Tibial artery (tissue), 4 donors: Measurements from ENCODE around the gene STRA6.
"Not testable (repeated sequence)": the region's sequence is repeated elsewhere in the genome, so short reads cannot be mapped to it uniquely, and the experiment has no call there.

Experiments
- DNase-seq, 2 donors: peaks; one replicate each; pipeline ENCODE4 v3.0.0-alpha.2; 2019
- H3K27ac ChIP-seq, 2 donors: fragments of 200-600 bp; sonication (generic) in 1 of 2; 1 replicate in 1 of 2; 2 replicates in 1 of 2; pipeline ENCODE4 v1.5.1; 2018 to 2019; ENCODE audit warnings: mild to moderate bottlenecking in 1 of 2
- H3K27me3 ChIP-seq, 2 donors: fragments of 200-600 bp; sonication (generic) in 1 of 2; one replicate each; pipeline versions ENCODE4 v1.5.1 to v1.6.0; 2016 to 2019
- H3K36me3 ChIP-seq, 3 donors: fragments of 200-600 bp; sonication (generic) in 2 of 3; one replicate each; pipeline ENCODE4 v1.5.1; 2016 to 2019; ENCODE audit warnings: mild to moderate bottlenecking in 2 of 3
- H3K4me1 ChIP-seq, 4 donors: fragments of 200-600 bp; sonication (generic) in 2 of 4; 1 replicate in 3 of 4; 2 replicates in 1 of 4; pipeline ENCODE4 v1.5.1; 2016 to 2019
- H3K4me3 ChIP-seq, 2 donors: fragments of 200-600 bp; sonication (generic) in 1 of 2; 1 replicate in 1 of 2; 2 replicates in 1 of 2; pipeline ENCODE4 v1.5.1; 2018 to 2019; ENCODE audit warnings: mild to moderate bottlenecking in 2 of 2
- H3K9me3 ChIP-seq, 3 donors: fragments of 200-600 bp; sonication (generic) in 1 of 3; one replicate each; pipeline ENCODE4 v1.5.1; 2016 to 2019
- intact Hi-C: fragments of 100-400 bp; cut with DNase I; formaldehyde crosslinking; loops from one replicate; pipeline ENCODE4 v1.15.0; 2023; ENCODE audit warnings: low total_unique reads
- TF ChIP-seq, protein P1 (sequence below), 2 experiments: fragments of 200-600 bp in 1 of 2; fragments of 450-650 bp in 1 of 2; IDR thresholded peaks; one replicate each; pipeline ENCODE4 v1.5.1; 2017 to 2019; ENCODE audit warnings: antibody characterized with exemption in 2 of 2, mild to moderate bottlenecking in 1 of 2, moderate library complexity in 1 of 2

The STRA6 gene

GRCh38 chr15:74170071-74170844, 32.3 kb downstream of the STRA6 start:
- H3K4me1 ChIP-seq = peaks cover 3 to 49% (median 43%) of the 10 kb centered on the region in 4 donors
- DNase-seq = no peak
- intact Hi-C loops = no loop called here

GRCh38 chr15:74168711-74169126, 33.9 kb downstream of the STRA6 start:
- TF ChIP-seq, protein P1, sequence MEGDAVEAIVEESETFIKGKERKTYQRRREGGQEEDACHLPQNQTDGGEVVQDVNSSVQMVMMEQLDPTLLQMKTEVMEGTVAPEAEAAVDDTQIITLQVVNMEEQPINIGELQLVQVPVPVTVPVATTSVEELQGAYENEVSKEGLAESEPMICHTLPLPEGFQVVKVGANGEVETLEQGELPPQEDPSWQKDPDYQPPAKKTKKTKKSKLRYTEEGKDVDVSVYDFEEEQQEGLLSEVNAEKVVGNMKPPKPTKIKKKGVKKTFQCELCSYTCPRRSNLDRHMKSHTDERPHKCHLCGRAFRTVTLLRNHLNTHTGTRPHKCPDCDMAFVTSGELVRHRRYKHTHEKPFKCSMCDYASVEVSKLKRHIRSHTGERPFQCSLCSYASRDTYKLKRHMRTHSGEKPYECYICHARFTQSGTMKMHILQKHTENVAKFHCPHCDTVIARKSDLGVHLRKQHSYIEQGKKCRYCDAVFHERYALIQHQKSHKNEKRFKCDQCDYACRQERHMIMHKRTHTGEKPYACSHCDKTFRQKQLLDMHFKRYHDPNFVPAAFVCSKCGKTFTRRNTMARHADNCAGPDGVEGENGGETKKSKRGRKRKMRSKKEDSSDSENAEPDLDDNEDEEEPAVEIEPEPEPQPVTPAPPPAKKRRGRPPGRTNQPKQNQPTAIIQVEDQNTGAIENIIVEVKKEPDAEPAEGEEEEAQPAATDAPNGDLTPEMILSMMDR (IDR thresholded peaks at IDR 0.05) = no peak
- Histone ChIP-seq H3K9me3 (no peaks in the 10 kb centered on the region), H3K27me3 (no peaks in the 10 kb centered on the region), H3K4me1 (peaks cover 3 to 34% (median 28%) of the 10 kb centered on the region in 4 donors), H3K27ac (no peak overlapping the region), H3K36me3 (no peaks in the 10 kb centered on the region), H3K4me3 (no peak overlapping the region)
- DNase-seq = no peak
- intact Hi-C loops = no loop called here

More at GRCh38 chr15:74170071-74170844, 32.3 kb downstream of the STRA6 start:
- Histone ChIP-seq H3K4me3 (no peak overlapping the region), H3K27ac (no peak overlapping the region), H3K36me3 (peaks cover 0 to 2% (median 2%) of the 10 kb centered on the region in 3 donors), H3K9me3 (no peaks in the 10 kb centered on the region), H3K27me3 (no peaks in the 10 kb centered on the region)
- TF ChIP-seq, protein P1 (IDR thresholded peaks at IDR 0.05) = no peak

GRCh38 chr15:74167891-74168331, 34.7 kb downstream of the STRA6 start:
- Histone ChIP-seq H3K27ac (no peak overlapping the region), H3K4me1 (peaks cover 3 to 27% (median 22%) of the 10 kb centered on the region in 4 donors), H3K27me3 (no peaks in the 10 kb centered on the region), H3K9me3 (no peaks in the 10 kb centered on the region), H3K36me3 (no peaks in the 10 kb centered on the region), H3K4me3 (no peak overlapping the region)
- TF ChIP-seq, protein P1 (IDR thresholded peaks at IDR 0.05) = no peak
- intact Hi-C loops = no loop called here
- no peak for DNase-seq

DNA sequence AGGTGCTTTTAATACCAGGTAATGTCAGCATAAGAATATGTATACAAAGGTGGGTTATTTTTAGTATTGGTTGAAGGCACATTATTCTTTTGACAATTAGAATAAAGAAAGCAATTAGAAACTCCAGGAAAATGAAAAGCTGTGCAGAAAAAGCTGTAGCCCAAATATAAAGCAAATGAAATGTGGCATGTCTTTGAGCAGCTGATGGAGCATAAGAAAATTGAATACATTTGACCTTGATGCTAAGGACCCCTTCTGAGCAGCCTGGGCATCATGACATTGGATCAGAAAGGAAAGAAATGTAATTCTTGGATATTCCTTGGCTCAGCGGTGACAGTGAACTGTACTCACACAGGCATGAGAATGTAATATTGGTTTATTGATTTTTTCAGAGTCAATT, 37.1 kb downstream of the STRA6 start:
- no peaks in the 10 kb centered on the region for H3K27me3 ChIP-seq
- H3K36me3 ChIP-seq = no peaks in the 10 kb centered on the region
- TF ChIP-seq, protein P1 (IDR thresholded peaks at IDR 0.05) = no peak
- H3K4me1 ChIP-seq = peaks cover 0 to 14% (median 11%) of the 10 kb centered on the region in 4 donors
- no peak overlapping the region for H3K4me3 ChIP-seq
- DNase-seq = no peak
- no peak overlapping the region for H3K27ac ChIP-seq
- intact Hi-C loops = no loop called here
- H3K9me3 ChIP-seq = no peaks in the 10 kb centered on the region

GRCh38 chr15:74162195-74162536, 40.4 kb downstream of the STRA6 start:
- H3K9me3 ChIP-seq, H3K27me3 ChIP-seq, H3K4me3 ChIP-seq, H3K36me3 ChIP-seq, DNase-seq, H3K27ac ChIP-seq, intact Hi-C loops: not testable (repeated sequence)
- H3K4me1 ChIP-seq = peaks cover 0 to 31% (median 22%) of the 10 kb centered on the region in 4 donors

GRCh38 chr15:74160390-74160789, 42.2 kb downstream of the STRA6 start:
- H3K27ac ChIP-seq, H3K9me3 ChIP-seq, H3K27me3 ChIP-seq, H3K4me3 ChIP-seq, H3K36me3 ChIP-seq, DNase-seq, intact Hi-C loops: not testable (repeated sequence)
- peaks cover 0 to 47% (median 33%) of the 10 kb centered on the region in 4 donors for H3K4me1 ChIP-seq
